GM19238 (cell line): ENCODE data around the gene CD8B.

Experiments used
- DNase-seq: peaks from one replicate; pipeline ENCODE4 v3.0.0; 2011; ENCODE audit warnings: low spot score; ENCODE audit not compliant: insufficient read length

The CD8B gene

GRCh38 chr2:86774862-86775261, 86.8 kb downstream of the CD8B start:
- no peak for DNase-seq

GRCh38 chr2:86772611-86773010, 89.1 kb downstream of the CD8B start:
- DNase-seq = no peak

GRCh38 chr2:86770816-86771301, 90.8 kb downstream of the CD8B start:
- no peak for DNase-seq

GRCh38 chr2:86769838-86770237, 91.8 kb downstream of the CD8B start:
- no peak for DNase-seq

- no peak for DNase-seq
Observed at GRCh38 chr2:86768189-86768949, 93.3 kb downstream of the CD8B start.
